Thyroid gland (tissue), 4 donors: Measurements from ENCODE around the gene ADAMTSL4.

Experiments
- POLR2A ChIP-seq, 2 donors: fragments of 450-650 bp; IDR thresholded peaks; one replicate each; pipeline ENCODE4 v1.6.1; 2017; ENCODE audit warnings: antibody characterized with exemption in 2 of 2, mild to moderate bottlenecking in 2 of 2, moderate library complexity in 1 of 2
- TF ChIP-seq, protein P1 (sequence below), 6 experiments: fragments of 200-600 bp in 3 of 6; fragments of 450-650 bp in 3 of 6; sonication (generic) in 3 of 6; IDR thresholded peaks; one replicate each; pipeline ENCODE4 v1.5.1; 2016 to 2019; ENCODE audit warnings: antibody characterized with exemption in 6 of 6, mild to moderate bottlenecking in 2 of 6, inconsistent platforms in 1 of 6, moderate library complexity in 1 of 6

DNA sequence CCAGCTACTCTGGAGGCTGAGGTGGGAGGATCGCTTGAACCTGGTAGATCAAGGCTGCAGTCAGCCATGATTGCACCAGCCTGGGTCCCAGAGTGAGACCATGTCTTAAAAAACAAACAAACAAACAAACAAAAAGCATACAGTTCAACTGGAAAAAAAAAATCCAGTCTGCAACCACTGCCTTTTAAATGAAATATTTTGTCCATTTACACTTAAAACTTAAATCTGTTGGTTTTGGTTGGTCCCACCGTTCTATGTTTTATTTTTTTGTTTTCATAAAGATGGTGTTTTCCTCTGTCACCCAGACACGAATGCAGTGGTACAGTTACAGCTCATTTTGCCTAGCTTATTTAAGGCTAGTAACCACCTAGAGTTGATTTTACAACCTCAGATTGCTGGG is 23.9 kb upstream of the ADAMTSL4 start:
- TF ChIP-seq, protein P1, sequence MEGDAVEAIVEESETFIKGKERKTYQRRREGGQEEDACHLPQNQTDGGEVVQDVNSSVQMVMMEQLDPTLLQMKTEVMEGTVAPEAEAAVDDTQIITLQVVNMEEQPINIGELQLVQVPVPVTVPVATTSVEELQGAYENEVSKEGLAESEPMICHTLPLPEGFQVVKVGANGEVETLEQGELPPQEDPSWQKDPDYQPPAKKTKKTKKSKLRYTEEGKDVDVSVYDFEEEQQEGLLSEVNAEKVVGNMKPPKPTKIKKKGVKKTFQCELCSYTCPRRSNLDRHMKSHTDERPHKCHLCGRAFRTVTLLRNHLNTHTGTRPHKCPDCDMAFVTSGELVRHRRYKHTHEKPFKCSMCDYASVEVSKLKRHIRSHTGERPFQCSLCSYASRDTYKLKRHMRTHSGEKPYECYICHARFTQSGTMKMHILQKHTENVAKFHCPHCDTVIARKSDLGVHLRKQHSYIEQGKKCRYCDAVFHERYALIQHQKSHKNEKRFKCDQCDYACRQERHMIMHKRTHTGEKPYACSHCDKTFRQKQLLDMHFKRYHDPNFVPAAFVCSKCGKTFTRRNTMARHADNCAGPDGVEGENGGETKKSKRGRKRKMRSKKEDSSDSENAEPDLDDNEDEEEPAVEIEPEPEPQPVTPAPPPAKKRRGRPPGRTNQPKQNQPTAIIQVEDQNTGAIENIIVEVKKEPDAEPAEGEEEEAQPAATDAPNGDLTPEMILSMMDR (IDR thresholded peaks at IDR 0.05), result no peak
- TF ChIP-seq POLR2A (IDR thresholded peaks at IDR 0.05), result no peak
